AG09319 (cell line): ENCODE results near the gene PARP4.
"Not testable (repeated sequence)": the region's sequence is repeated elsewhere in the genome, so short reads cannot be mapped to it uniquely, and the experiment has no call there.

Experiments used
- DNase-seq: peaks from one replicate; pipeline ENCODE4 v3.0.0-alpha.2; 2010; ENCODE audit warnings: low read depth; ENCODE audit errors: extremely low read depth
- TF ChIP-seq, protein P1 (sequence below): IDR thresholded peaks from 2 replicates; pipeline ENCODE4 v1.5.1; 2011; ENCODE audit warnings: low read depth, mild to moderate bottlenecking, inconsistent platforms, low read length, moderate library complexity

Gene PARP4

DNA sequence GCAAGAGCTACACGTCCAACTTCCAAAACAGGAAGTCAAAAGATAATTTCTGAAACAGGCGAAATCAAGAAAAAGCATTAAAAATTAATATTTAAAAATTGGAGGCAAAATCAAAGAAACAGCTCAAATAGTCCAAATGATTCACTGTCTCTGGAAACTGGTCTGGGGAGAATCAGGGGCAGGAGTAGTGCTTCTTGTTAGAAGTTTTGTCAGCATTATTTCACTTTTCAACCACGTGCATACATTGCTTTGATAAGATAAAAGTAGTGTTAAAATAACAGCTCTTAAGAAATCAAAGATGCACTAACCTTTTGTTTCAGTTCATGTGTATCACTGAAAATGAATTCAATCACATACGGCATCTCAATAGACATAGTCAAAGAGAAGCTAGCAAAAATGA is 53.8 kb downstream of the PARP4 start:
- DNase-seq, result no peak
- TF ChIP-seq, protein P1, sequence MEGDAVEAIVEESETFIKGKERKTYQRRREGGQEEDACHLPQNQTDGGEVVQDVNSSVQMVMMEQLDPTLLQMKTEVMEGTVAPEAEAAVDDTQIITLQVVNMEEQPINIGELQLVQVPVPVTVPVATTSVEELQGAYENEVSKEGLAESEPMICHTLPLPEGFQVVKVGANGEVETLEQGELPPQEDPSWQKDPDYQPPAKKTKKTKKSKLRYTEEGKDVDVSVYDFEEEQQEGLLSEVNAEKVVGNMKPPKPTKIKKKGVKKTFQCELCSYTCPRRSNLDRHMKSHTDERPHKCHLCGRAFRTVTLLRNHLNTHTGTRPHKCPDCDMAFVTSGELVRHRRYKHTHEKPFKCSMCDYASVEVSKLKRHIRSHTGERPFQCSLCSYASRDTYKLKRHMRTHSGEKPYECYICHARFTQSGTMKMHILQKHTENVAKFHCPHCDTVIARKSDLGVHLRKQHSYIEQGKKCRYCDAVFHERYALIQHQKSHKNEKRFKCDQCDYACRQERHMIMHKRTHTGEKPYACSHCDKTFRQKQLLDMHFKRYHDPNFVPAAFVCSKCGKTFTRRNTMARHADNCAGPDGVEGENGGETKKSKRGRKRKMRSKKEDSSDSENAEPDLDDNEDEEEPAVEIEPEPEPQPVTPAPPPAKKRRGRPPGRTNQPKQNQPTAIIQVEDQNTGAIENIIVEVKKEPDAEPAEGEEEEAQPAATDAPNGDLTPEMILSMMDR, result no peak

DNA sequence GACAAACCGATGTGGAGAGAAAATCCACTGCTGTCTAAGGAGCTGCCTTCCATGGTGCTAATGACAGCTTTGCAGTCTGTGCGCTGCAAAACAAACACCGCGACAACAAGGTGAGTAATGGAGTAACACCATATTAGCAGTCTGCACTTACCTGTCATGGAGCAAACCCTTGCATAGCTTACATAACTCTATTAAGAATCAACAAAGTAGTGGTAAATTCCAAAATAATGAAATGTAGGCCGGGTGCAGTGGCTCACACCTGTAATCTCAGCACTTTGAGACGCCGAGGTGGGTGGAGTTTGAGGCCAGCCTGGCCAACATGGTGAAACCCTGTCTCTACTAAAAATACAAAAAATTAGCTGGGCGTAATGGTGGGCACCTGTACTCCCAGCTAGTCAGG is 56.2 kb downstream of the PARP4 start:
- TF ChIP-seq, protein P1, result no peak
- no peak for DNase-seq

DNA sequence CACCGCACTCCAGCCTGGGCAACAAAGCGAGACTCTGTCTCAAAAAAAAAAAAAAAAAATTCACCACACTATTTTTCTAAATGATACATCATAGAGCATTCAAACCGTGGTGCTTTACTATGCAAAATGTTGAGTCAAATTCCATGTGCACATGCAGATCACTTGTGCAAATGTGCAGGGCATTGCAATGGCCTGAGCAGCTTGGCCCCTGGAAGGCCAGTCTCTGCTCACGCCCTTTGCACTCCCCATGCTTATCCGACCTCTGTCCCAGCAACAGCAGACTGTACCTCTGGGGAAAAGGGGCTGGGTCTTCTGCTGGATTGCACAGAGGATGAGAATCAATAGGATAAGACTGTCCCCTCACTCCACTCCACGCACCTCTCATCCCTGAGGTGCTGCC is 58.5 kb downstream of the PARP4 start:
- TF ChIP-seq, protein P1, result no peak
- no peak for DNase-seq

DNA sequence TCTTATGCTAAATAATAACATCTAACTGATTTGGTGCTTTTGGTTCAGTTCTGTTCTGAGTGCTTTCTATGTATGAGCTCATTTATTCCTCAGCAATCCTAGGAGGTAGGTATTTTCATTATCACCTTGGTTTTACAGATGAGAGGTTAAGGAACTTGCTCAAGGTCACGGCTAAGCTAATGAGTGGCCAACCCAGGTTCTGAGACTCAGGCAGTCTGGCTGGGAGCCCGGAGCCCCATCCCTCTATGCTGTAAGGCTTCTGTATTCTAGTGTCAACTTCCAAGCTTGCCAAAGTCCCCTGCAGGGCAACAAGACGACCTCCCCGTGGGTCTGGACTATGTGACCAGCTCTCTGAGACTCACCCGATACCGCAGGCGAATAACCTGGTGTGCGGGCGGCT is 60.5 kb downstream of the PARP4 start:
- TF ChIP-seq, protein P1, result no peak
- DNase-seq, result no peak

DNA sequence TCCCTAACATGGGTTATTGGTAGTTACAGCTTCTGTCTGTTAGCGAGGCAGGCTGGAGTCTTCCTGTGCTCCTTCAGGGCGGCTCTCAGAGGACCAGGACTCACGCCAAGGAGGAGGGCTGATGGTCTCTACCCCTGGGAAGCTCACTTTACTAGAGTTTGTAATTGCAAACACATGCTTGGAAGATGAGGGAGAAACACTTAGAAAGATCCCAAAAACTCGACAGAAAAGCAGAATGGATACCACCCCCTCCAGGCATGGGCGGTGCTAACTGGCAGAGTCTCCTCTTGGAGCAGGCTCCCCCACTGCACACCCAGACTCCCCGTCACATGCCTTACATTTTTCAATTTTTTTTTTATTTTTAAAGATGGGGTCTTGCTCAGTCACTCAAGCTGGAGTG is 62.0 kb downstream of the PARP4 start:
- TF ChIP-seq, protein P1, result no peak
- peak; percentile 74 for DNase-seq

DNA sequence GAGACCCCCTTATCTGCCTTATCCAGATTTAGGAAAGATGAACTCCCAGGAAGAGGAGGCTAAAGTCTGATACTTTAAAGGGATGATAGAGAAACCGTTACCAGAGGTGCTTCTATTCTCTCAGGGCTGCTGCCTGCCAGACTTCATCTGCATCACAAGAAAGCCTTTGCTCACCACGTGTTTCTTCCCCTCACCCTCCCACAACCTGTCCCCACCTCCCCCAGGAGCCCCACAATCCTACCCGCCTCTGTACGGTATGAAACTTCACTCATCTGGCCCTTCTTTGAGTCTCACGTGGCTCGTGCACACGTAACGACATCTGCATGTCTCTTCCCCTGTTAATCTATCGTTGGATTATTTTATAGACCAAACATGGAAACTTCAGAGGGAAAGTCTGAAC is 67.7 kb downstream of the PARP4 start:
- not testable (repeated sequence) for DNase-seq

DNA sequence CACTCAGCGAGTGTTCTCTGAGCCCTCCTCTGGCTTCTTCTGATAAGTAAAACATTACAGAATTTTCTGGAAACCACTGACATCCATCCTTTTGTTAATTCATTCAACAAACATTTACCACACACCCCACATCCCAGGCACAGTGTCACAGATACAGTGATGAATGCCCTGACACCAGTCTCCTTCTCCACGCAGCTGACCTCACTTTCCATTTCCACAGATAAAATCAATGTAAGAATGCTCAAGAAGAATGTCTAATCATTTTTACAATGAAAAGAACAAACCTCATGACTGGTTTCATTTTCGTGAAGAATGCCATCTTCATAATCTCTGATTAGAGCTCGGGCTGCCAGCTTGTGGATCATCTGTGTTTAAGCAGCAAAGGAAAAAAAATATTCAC is 69.2 kb downstream of the PARP4 start:
- DNase-seq, result no peak
- TF ChIP-seq, protein P1, result no peak

DNA sequence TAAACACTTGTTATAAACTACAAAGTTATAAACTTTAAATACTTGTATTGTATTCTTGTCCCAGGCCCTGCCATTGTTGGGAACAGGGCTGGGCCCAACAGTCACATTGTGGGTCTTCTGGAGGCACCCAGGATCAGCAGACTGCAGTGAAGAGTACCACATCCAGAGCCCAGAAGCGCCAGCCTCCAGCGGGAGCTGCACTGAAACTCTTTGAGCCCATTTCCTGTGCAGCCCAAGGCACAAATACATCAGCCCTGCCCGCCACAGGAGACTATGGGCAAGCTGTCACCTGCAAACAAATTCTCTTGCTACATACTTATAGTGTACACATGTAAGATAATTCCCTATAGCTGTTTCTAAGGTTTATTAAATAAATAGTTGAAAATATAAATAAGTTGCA is 86.5 kb downstream of the PARP4 start:
- not testable (repeated sequence) for DNase-seq

DNA sequence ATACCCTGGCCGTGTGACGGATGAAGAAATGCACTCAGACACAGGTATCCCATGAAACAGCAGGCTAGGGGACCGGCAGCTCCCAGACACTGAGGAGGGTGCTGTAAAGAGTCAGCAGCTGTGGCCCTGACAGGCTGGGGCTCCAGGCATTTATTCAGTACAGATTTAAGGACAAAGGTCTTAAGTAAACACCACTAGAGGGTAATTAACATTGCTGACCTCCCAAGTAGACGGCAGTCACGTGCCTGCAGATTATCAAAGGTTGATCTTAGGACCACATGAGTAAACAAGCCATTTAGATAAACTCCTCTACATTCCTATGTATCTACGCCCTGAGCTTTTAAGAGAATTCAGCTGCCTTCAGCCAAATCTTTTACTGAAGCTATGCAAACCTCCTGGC is 92.9 kb downstream of the PARP4 start:
- not testable (repeated sequence) for DNase-seq
